SK-N-SH (cell line): Measurements from ENCODE around the gene ADCY1. TPM values are rescaled to one million over a fixed set of nuclear protein-coding genes. Genes with fewer than 3 reads are reported as not detected.

Experiments used
- CTCF ChIA-PET: fragments of 300-600, 350-600 bp; formaldehyde crosslinking; extraction: SDS; loops from one replicate; lab custom pipeline; 2021; lab: Yijun Ruan, JAX
- POLR2A ChIA-PET: fragments of 350-600 bp; sonication (Branson Sonifier 250); formaldehyde crosslinking; extraction: SDS; loops from one replicate; lab custom pipeline; 2020; ENCODE audit warnings: antibody characterized with exemption, inconsistent platforms; lab: Yijun Ruan, JAX
- DNase-seq: peaks from one replicate; pipeline ENCODE4 v3.0.0; 2012
- H2AFZ ChIP-seq: fragments of 200-600 bp; sonication (generic); 2 replicates; pipeline ENCODE4 v1.8.1; 2016; ENCODE audit warnings: antibody characterized with exemption, mild to moderate bottlenecking, low read depth
- H3F3A ChIP-seq: fragments of 200-600 bp; sonication (generic); replicated peaks from 2 replicates; pipeline ENCODE3; 2016; ENCODE audit warnings: antibody characterized with exemption, mild to moderate bottlenecking; ENCODE audit not compliant: insufficient read depth
- H3K27ac ChIP-seq, 2 experiments: fragments of 200-500 bp in 1 of 2; fragments of 200-600 bp in 1 of 2; sonication (Bioruptor generic) in 1 of 2; sonication (generic), shearing (Covaris generic) in 1 of 2; 2 replicates each; pipeline versions ENCODE4 v1.5.1 to v1.6.1; 2014 to 2016; ENCODE audit warnings: low read depth in 2 of 2, inconsistent platforms in 1 of 2, low read length in 1 of 2, mild to moderate bottlenecking in 1 of 2, mixed read lengths in 1 of 2
- H3K27me3 ChIP-seq: fragments of 200-600 bp; sonication (generic), shearing (Covaris generic); 2 replicates; pipeline ENCODE4 v1.6.1; 2016; ENCODE audit warnings: mixed run types; ENCODE audit not compliant: insufficient read depth
- H3K36me3 ChIP-seq, 2 experiments: fragments of 200-500 bp in 1 of 2; fragments of 200-600 bp in 1 of 2; sonication (Bioruptor generic) in 1 of 2; sonication (generic) in 1 of 2; replicated peaks in 1 of 2; 2 replicates each; pipeline versions ENCODE3 to v1.5.1; 2014 to 2016; ENCODE audit warnings: low read length in 1 of 2, mild to moderate bottlenecking in 1 of 2; ENCODE audit not compliant: insufficient read depth in 2 of 2, control insufficient read depth in 1 of 2
- H3K4me1 ChIP-seq, 2 experiments: fragments of 200-500 bp in 1 of 2; fragments of 200-600 bp in 1 of 2; sonication (Bioruptor generic) in 1 of 2; sonication (generic), shearing (Covaris generic) in 1 of 2; 2 replicates each; pipeline versions ENCODE4 v1.5.1 to v1.6.1; 2014 to 2016; ENCODE audit warnings: low read depth in 1 of 2, low read length in 1 of 2, mixed run types in 1 of 2; ENCODE audit not compliant: insufficient read depth in 2 of 2, control insufficient read depth in 1 of 2
- H3K4me2 ChIP-seq: fragments of 200-600 bp; sonication (generic), shearing (Covaris generic); 2 replicates; pipeline ENCODE4 v1.6.1; 2017; ENCODE audit warnings: mixed run types
- H3K4me3 ChIP-seq, 2 experiments: fragments of 200-500 bp in 1 of 2; fragments of 200-600 bp in 1 of 2; sonication (Bioruptor generic) in 1 of 2; sonication (generic), shearing (Covaris generic) in 1 of 2; 2 replicates each; pipeline versions ENCODE4 v1.5.1 to v1.8.1; 2014 to 2016; ENCODE audit warnings: low read depth in 2 of 2, inconsistent platforms in 1 of 2, low read length in 1 of 2, mild to moderate bottlenecking in 1 of 2, mixed read lengths in 1 of 2, moderate library complexity in 1 of 2
- H3K79me2 ChIP-seq: fragments of 200-600 bp; sonication (generic); 2 replicates; pipeline ENCODE4 v1.8.1; 2017; ENCODE audit warnings: mild to moderate bottlenecking; ENCODE audit not compliant: insufficient read depth
- H3K9ac ChIP-seq: fragments of 200-600 bp; sonication (generic); 2 replicates; pipeline ENCODE4 v1.6.1; 2017; ENCODE audit warnings: mixed run types
- H3K9me2 ChIP-seq: fragments of 200-600 bp; sonication (generic); 2 replicates; pipeline ENCODE4 v1.6.1; 2017; ENCODE audit warnings: mixed run types
- H3K9me3 ChIP-seq: fragments of 200-600 bp; sonication (generic); 2 replicates; pipeline ENCODE4 v1.6.1; 2017; ENCODE audit warnings: mixed run types, mild to moderate bottlenecking, moderate library complexity
- H4K20me1 ChIP-seq: fragments of 200-600 bp; sonication (generic); 2 replicates; pipeline ENCODE4 v1.6.1; 2017; ENCODE audit warnings: mild to moderate bottlenecking, mixed run types; ENCODE audit not compliant: insufficient read depth
- CTCF ChIP-seq: fragments of 200-600 bp; sonication (generic); IDR thresholded peaks from 2 replicates; pipeline ENCODE4 v1.6.1; 2017; ENCODE audit warnings: antibody characterized with exemption, mild to moderate bottlenecking, moderate library complexity
- EP300 ChIP-seq, 2 experiments: IDR thresholded peaks; 2 replicates each; pipeline versions ENCODE4 v1.4.0 to v1.6.1; 2012; ENCODE audit warnings: borderline replicate concordance in 1 of 2, low read depth in 1 of 2, low read length in 1 of 2
- EZH2phosphoT487 ChIP-seq: fragments of 200-600 bp; sonication (generic); IDR thresholded peaks from 2 replicates; pipeline ENCODE4 v1.6.1; 2017; ENCODE audit warnings: low read depth, mixed run types, mild to moderate bottlenecking, antibody characterized with exemption, moderate library complexity, borderline replicate concordance
- FOXJ3 ChIP-seq: sonication (generic); formaldehyde crosslinking; IDR thresholded peaks from 2 replicates; pipeline ENCODE4 v1.5.1; 2020; ENCODE audit warnings: mild to moderate bottlenecking, missing genetic modification reagents
- FOXM1 ChIP-seq: IDR thresholded peaks from 2 replicates; pipeline ENCODE4 v1.4.0; 2012; ENCODE audit warnings: low read depth, mild to moderate bottlenecking
- GABPA ChIP-seq: IDR thresholded peaks from 2 replicates; pipeline ENCODE4 v1.4.0; 2012; ENCODE audit warnings: low read depth, mild to moderate bottlenecking
- GATA2 ChIP-seq: sonication (generic); formaldehyde crosslinking; IDR thresholded peaks from 2 replicates; pipeline ENCODE4 v1.5.0; 2020; ENCODE audit warnings: mild to moderate bottlenecking, missing genetic modification reagents
- IRF3 ChIP-seq: fragments of 150-350 bp; IDR thresholded peaks from 2 replicates; pipeline ENCODE4 v1.6.1; 2016; ENCODE audit warnings: mild to moderate bottlenecking, low read depth, low read length
- JUND ChIP-seq: IDR thresholded peaks from 2 replicates; pipeline ENCODE4 v1.4.0; 2012
- MAX ChIP-seq: IDR thresholded peaks from 2 replicates; pipeline ENCODE4 v1.4.0; 2012; ENCODE audit warnings: low read depth
- MXI1 ChIP-seq: IDR thresholded peaks from 2 replicates; pipeline ENCODE4 v1.6.1; 2012; ENCODE audit warnings: mild to moderate bottlenecking, low read depth, low read length, improper control_type of control experiment
- PBX3 ChIP-seq: IDR thresholded peaks from 2 replicates; pipeline ENCODE4; 2012
- POLR2AphosphoS5 ChIP-seq: IDR thresholded peaks from 2 replicates; pipeline ENCODE4 v1.6.1; 2012; ENCODE audit warnings: low read depth, low read length
- RAD21 ChIP-seq: IDR thresholded peaks from 2 replicates; pipeline ENCODE4 v1.6.1; 2012; ENCODE audit warnings: mild to moderate bottlenecking, low read length
- REST ChIP-seq: IDR thresholded peaks from 2 replicates; pipeline ENCODE4 v1.6.1; 2012; ENCODE audit warnings: mild to moderate bottlenecking, low read depth, low read length, moderate library complexity
- RXRA ChIP-seq: IDR thresholded peaks from 2 replicates; pipeline ENCODE4 v1.4.0; 2012; ENCODE audit warnings: low read depth, mild to moderate bottlenecking, borderline replicate concordance
- TEAD4 ChIP-seq: IDR thresholded peaks from 2 replicates; pipeline ENCODE4 v1.4.0; 2012; ENCODE audit warnings: mild to moderate bottlenecking, borderline replicate concordance; ENCODE audit not compliant: insufficient read depth
- USF2 ChIP-seq: fragments of 150-350 bp; IDR thresholded peaks from 2 replicates; pipeline ENCODE4 v1.6.1; 2017; ENCODE audit warnings: antibody characterized with exemption, low read length, low read depth, borderline replicate concordance
- YY1 ChIP-seq: IDR thresholded peaks from 2 replicates; pipeline ENCODE4 v1.4.0; 2012; ENCODE audit warnings: low read depth, mild to moderate bottlenecking
- WGBS: methylation state at CpG from one replicate; pipeline ENCODE4 v1.1.6; 2017; ENCODE audit warnings: low lambda C conversion rate; 5-methylcytosine and 5-hydroxymethylcytosine counted together
- polyA plus RNA-seq, 3 experiments: library from polyadenylated mRNA; depleted of rRNA; stranded (reverse); fragments of >200 nt; gene quantifications; 2 replicates each; pipeline ENCODE4 v1.2.3, GENCODE V29; 2012
- TF ChIP-seq, protein P1 (sequence below): IDR thresholded peaks from 2 replicates; pipeline ENCODE4 v1.4.0; 2012; ENCODE audit warnings: low read depth, borderline replicate concordance

The ADCY1 gene
- polyA plus RNA-seq, 1 of the 3 experiments (the other 2 are of a cell fraction), result 0.16 TPM

DNA sequence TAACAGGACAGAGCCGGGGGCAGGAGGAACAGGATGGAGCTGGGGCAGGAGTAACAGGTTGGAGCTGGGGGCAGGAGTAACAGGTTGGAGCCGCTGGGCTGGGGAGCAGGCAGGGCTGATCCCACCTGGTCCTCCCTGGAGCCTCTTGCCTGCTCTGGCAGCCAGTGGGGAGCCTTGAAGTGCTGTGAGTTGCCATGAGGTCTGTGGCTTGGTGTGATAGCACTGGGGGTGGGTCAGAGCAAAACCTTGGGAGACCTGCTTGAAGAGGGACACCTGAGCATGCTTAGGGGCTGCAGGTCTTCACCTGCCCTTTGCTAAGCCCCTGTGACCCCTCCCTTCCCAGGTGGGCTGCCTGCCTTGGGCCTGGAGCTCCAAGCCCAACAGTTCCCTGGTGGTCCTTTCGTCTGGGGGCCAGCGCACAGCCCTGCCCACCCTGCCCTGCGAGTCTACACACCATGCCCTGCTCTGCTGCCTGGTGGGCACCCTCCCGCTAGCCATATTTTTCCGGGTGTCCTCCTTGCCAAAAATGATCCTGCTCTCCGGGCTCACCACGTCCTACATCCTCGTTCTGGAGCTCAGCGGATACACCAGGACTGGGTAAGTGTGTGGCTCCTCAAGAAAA, 111.6 kb downstream of the ADCY1 start:
- no peak overlapping the region for H3K4me3 ChIP-seq
- H3K79me2 ChIP-seq, result no peaks in the 10 kb centered on the region
- no peaks in the 10 kb centered on the region for H3F3A ChIP-seq
- POLR2A ChIA-PET, result no interaction called here
- H4K20me1 ChIP-seq, result no peaks in the 10 kb centered on the region
- H3K4me1 ChIP-seq, result peaks cover 4 to 8% of the 10 kb centered on the region in 2 experiments; a peak in 2 of 4 replicates
- no peak overlapping the region for H3K9ac ChIP-seq
- CTCF ChIA-PET, result interaction anchor here (1.1 kb wide), 1 partner anchor 14 kb away, joined by 4 read pairs; no protein-coding TSS in a partner anchor
- no peaks in the 10 kb centered on the region for H3K27me3 ChIP-seq
- no peaks in the 10 kb centered on the region for H3K9me2 ChIP-seq
- H3K36me3 ChIP-seq, result no peaks in the 10 kb centered on the region
- H3K9me3 ChIP-seq, result no peaks in the 10 kb centered on the region
- DNase-seq, result no peak
- H3K27ac ChIP-seq, result no peak overlapping the region
- WGBS, result 47% methylated on average over 11 of the region's 11 CpGs
- H3K4me2 ChIP-seq, result no peak overlapping the region
- no peak overlapping the region for H2AFZ ChIP-seq
- TF ChIP-seq JUND, result no peak
- TF ChIP-seq MXI1, result no peak
- TF ChIP-seq POLR2AphosphoS5, result no peak
- TF ChIP-seq RXRA, result no peak
- TF ChIP-seq RAD21, result no peak
- no peak for TF ChIP-seq GATA2 (CRISPR knock-in tag)
- TF ChIP-seq PBX3, result no peak
- no peak for TF ChIP-seq YY1
- no peak for TF ChIP-seq FOXJ3
- TF ChIP-seq TEAD4, result no peak
- TF ChIP-seq CTCF, result no peak
- no peak for TF ChIP-seq USF2
- TF ChIP-seq FOXM1, result no peak
- TF ChIP-seq EP300 (IDR thresholded peaks at IDR 0.05; ENCODE audit: borderline replicate concordance in 1 of 2, low read depth in 1 of 2, low read length in 1 of 2), result no peak
- TF ChIP-seq IRF3, result no peak
- TF ChIP-seq REST, result no peak
- no peak for TF ChIP-seq GABPA
- no peak for TF ChIP-seq EZH2phosphoT487
- TF ChIP-seq, protein P1, sequence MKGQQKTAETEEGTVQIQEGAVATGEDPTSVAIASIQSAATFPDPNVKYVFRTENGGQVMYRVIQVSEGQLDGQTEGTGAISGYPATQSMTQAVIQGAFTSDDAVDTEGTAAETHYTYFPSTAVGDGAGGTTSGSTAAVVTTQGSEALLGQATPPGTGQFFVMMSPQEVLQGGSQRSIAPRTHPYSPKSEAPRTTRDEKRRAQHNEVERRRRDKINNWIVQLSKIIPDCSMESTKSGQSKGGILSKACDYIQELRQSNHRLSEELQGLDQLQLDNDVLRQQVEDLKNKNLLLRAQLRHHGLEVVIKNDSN, result no peak
- no peak for TF ChIP-seq MAX
